ENCODE data around the gene HIRIP3.

Gene HIRIP3

DNA sequence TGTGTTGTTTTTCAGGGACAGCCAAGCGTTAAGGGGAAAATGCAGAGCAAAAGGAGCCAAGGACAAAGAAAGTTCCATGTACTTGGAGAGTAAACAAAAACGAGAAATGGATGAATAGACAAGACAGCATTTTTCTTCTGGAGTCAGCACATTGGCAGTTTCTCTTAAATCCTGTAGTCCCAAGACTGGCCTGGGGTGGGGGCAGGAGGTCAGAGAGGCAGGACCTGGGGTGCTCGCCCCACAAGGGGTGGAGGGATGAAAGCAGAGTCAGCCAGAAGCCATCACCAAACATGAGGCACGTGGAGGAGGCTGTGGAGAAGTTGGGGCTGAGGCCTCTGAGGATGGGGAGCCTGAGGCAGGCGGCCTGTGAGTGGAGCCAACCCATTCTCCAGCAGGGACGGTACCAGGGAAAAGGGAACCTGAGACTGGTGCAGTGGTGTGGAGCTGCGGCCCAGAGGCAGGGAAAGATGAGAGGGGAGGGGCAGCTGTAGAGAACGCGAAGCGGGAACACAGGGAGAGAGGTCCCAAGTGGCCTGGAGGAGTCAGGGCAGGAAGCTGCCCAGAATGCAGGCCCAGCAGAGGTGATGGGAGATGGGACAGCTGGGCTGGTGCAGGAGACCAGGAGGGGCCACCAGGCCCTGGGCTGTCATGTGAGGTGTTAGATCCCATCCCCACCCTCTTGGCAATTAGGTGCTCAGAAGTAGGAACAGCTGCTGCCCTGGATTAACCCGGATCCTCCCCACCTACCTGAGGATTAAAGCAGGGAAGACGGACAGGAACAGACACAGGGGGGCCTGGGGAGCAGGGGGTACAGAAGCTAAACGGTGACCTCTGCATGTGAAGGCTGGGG, 32.4 kb upstream of the HIRIP3 start:
- Histone ChIP-seq H3K27me3 (ENCODE audit: insufficient read depth, low read length, poor library complexity) (no peaks in the 10 kb centered on the region), H3K27ac (ENCODE audit: low read length) (no peak overlapping the region), H3K79me2 (ENCODE audit: insufficient read depth, low read length) (no peaks in the 10 kb centered on the region), H2AFZ (ENCODE audit: low read depth, low read length) (no peak overlapping the region), H3K9me3 (ENCODE audit: insufficient read depth, low read length, severe bottlenecking) (no peaks in the 10 kb centered on the region), H3K36me3 (ENCODE audit: insufficient read depth, low read length) (no peaks in the 10 kb centered on the region), H3K9ac (ENCODE audit: low read depth, low read length) (no peak overlapping the region), H3K4me1 (ENCODE audit: insufficient read depth, low read length) (no peaks in the 10 kb centered on the region), H4K20me1 (ENCODE audit: insufficient read depth, low read length) (peaks cover 9% of the 10 kb centered on the region; the same call in 1 of the 2 replicates), H3K4me2 (ENCODE audit: insufficient read depth, low read length) (no peak overlapping the region), H3K4me3 (ENCODE audit: low read depth in 1 of 2, low read length in 2 of 2) (no peak overlapping the region)
- no peak for ATAC-seq (ENCODE audit: insufficient read depth, low read depth)
- no peak for DNase-seq
- TF ChIP-seq EZH2 (IDR thresholded peaks at IDR 0.05; ENCODE audit: borderline replicate concordance, low read depth, low read length, severe bottlenecking) = no peak
- TF ChIP-seq, protein P1, sequence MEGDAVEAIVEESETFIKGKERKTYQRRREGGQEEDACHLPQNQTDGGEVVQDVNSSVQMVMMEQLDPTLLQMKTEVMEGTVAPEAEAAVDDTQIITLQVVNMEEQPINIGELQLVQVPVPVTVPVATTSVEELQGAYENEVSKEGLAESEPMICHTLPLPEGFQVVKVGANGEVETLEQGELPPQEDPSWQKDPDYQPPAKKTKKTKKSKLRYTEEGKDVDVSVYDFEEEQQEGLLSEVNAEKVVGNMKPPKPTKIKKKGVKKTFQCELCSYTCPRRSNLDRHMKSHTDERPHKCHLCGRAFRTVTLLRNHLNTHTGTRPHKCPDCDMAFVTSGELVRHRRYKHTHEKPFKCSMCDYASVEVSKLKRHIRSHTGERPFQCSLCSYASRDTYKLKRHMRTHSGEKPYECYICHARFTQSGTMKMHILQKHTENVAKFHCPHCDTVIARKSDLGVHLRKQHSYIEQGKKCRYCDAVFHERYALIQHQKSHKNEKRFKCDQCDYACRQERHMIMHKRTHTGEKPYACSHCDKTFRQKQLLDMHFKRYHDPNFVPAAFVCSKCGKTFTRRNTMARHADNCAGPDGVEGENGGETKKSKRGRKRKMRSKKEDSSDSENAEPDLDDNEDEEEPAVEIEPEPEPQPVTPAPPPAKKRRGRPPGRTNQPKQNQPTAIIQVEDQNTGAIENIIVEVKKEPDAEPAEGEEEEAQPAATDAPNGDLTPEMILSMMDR (IDR thresholded peaks at IDR 0.05; ENCODE audit: borderline replicate concordance, extremely low read depth, low read length, poor library complexity, severe bottlenecking) = no peak

DNA sequence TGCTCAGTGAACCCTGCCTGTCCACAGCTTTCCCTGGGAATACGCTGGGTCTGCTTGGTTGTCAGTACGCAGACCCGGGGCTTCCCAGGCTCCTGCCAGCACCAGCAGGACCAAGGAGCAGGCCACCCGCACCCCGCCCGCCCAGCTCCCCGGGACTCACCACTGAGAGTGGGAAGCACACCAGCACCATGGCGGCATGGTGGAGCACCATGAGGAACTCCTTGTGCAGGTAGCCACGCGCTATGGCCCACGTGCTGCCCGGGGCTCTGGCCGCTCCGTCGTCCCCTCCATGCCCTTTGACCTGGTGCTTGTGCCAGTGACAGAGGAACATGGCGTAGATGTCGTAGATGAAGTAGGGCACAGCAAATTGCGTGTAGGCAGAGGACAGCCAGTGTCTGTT, 31.0 kb upstream of the HIRIP3 start:
- Histone ChIP-seq H3K36me3 (ENCODE audit: insufficient read depth, low read length) (no peaks in the 10 kb centered on the region), H3K9ac (ENCODE audit: low read depth, low read length) (no peak overlapping the region), H3K27ac (ENCODE audit: low read length) (no peak overlapping the region), H4K20me1 (ENCODE audit: insufficient read depth, low read length) (peaks cover 9% of the 10 kb centered on the region; the same call in 1 of the 2 replicates), H3K4me2 (ENCODE audit: insufficient read depth, low read length) (no peak overlapping the region), H2AFZ (ENCODE audit: low read depth, low read length) (no peak overlapping the region), H3K79me2 (ENCODE audit: insufficient read depth, low read length) (no peaks in the 10 kb centered on the region), H3K27me3 (ENCODE audit: insufficient read depth, low read length, poor library complexity) (no peaks in the 10 kb centered on the region), H3K9me3 (ENCODE audit: insufficient read depth, low read length, severe bottlenecking) (no peaks in the 10 kb centered on the region), H3K4me3 (ENCODE audit: low read depth in 1 of 2, low read length in 2 of 2) (no peak overlapping the region), H3K4me1 (ENCODE audit: insufficient read depth, low read length) (peaks cover 5% of the 10 kb centered on the region; the same call in 1 of the 2 replicates)
- TF ChIP-seq EZH2 (IDR thresholded peaks at IDR 0.05; ENCODE audit: borderline replicate concordance, low read depth, low read length, severe bottlenecking) = no peak
- TF ChIP-seq, protein P1 (IDR thresholded peaks at IDR 0.05; ENCODE audit: borderline replicate concordance, extremely low read depth, low read length, poor library complexity, severe bottlenecking) = no peak
- no peak for ATAC-seq (ENCODE audit: insufficient read depth, low read depth)
- no peak for DNase-seq

- ATAC-seq (ENCODE audit: insufficient read depth, low read depth) = no peak
- H3K27me3 ChIP-seq (ENCODE audit: insufficient read depth, low read length, poor library complexity) = no peaks in the 10 kb centered on the region
- no peak for DNase-seq
- H3K79me2 ChIP-seq (ENCODE audit: insufficient read depth, low read length) = no peaks in the 10 kb centered on the region
- no peak overlapping the region for H3K4me2 ChIP-seq (ENCODE audit: insufficient read depth, low read length)
- H3K9me3 ChIP-seq (ENCODE audit: insufficient read depth, low read length, severe bottlenecking) = no peaks in the 10 kb centered on the region
- H3K9ac ChIP-seq (ENCODE audit: low read depth, low read length) = no peak overlapping the region
- no peak for TF ChIP-seq EZH2 (IDR thresholded peaks at IDR 0.05; ENCODE audit: borderline replicate concordance, low read depth, low read length, severe bottlenecking)
- TF ChIP-seq, protein P1 (IDR thresholded peaks at IDR 0.05; ENCODE audit: borderline replicate concordance, extremely low read depth, low read length, poor library complexity, severe bottlenecking) = no peak
- H4K20me1 ChIP-seq (ENCODE audit: insufficient read depth, low read length) = peaks cover 9% of the 10 kb centered on the region; the same call in 1 of the 2 replicates
- H3K27ac ChIP-seq (ENCODE audit: low read length) = no peak overlapping the region
- no peak overlapping the region for H3K4me3 ChIP-seq (ENCODE audit: low read depth in 1 of 2, low read length in 2 of 2)
- no peaks in the 10 kb centered on the region for H3K36me3 ChIP-seq (ENCODE audit: insufficient read depth, low read length)
- no peak overlapping the region for H2AFZ ChIP-seq (ENCODE audit: low read depth, low read length)
- peaks cover 14% of the 10 kb centered on the region for H3K4me1 ChIP-seq (ENCODE audit: insufficient read depth, low read length)
Observed at GRCh38 chr16:30025574-30025973, 30.2 kb upstream of the HIRIP3 start.

All from DND-41 (cell line).